Neural cell (in vitro differentiated cells): Measurements from ENCODE around the gene MIAT. TPM values are rescaled to one million over a fixed set of nuclear protein-coding genes. Genes with fewer than 3 reads are reported as not detected.

Experiments
- H2AFZ ChIP-seq: fragments of 200-600, 300-800 bp; sonication (generic), shearing (Covaris generic); 2 replicates; pipeline ENCODE4 v1.6.0; 2014; ENCODE audit warnings: low read depth, mild to moderate bottlenecking, antibody characterized with exemption, low read length, moderate library complexity
- H3F3A ChIP-seq: fragments of 200-600 bp; shearing (Covaris generic); 2 replicates; pipeline ENCODE4 v1.6.1; 2016; ENCODE audit warnings: mild to moderate bottlenecking, moderate library complexity, mixed read lengths, antibody characterized with exemption, low read length; ENCODE audit not compliant: insufficient read depth, poor library complexity, severe bottlenecking
- H3K27ac ChIP-seq: fragments of 200-600, 300-800 bp; sonication (generic), shearing (Covaris generic); 2 replicates; pipeline ENCODE4 v1.5.1; 2014; ENCODE audit warnings: mild to moderate bottlenecking, low read length, moderate library complexity
- H3K27me3 ChIP-seq: fragments of 300-800, 200-600 bp; sonication (generic), shearing (Covaris generic); 2 replicates; pipeline ENCODE4 v1.6.0; 2014; ENCODE audit warnings: mild to moderate bottlenecking, low read depth, low read length, moderate library complexity; ENCODE audit not compliant: insufficient read depth
- H3K36me3 ChIP-seq: fragments of 300-800, 200-600 bp; sonication (generic), shearing (Covaris generic); 2 replicates; pipeline ENCODE4 v1.5.1; 2014; ENCODE audit warnings: mild to moderate bottlenecking, antibody characterized with exemption, low read length, moderate library complexity; ENCODE audit not compliant: insufficient read depth
- H3K4me2 ChIP-seq: fragments of 300-800, 200-600 bp; sonication (generic), shearing (Covaris generic); 2 replicates; pipeline ENCODE4 v1.6.0; 2014; ENCODE audit warnings: mild to moderate bottlenecking, low read length
- H3K4me3 ChIP-seq: fragments of 300-800, 200-600 bp; sonication (generic), shearing (Covaris generic); 2 replicates; pipeline ENCODE4 v1.5.1; 2014; ENCODE audit warnings: mild to moderate bottlenecking, low read length, moderate library complexity
- H3K79me2 ChIP-seq: fragments of 200-600 bp; shearing (Covaris generic); replicated peaks from 2 replicates; pipeline ENCODE4 v1.6.0; 2014; ENCODE audit warnings: mild to moderate bottlenecking, low read length, moderate library complexity; ENCODE audit not compliant: insufficient read depth
- H3K9ac ChIP-seq: fragments of 300-800, 200-600 bp; sonication (generic), shearing (Covaris generic); 2 replicates; pipeline ENCODE4 v1.6.1; 2016; ENCODE audit warnings: mild to moderate bottlenecking, low read length, mixed read lengths
- H3K9me2 ChIP-seq: fragments of 200-600 bp; shearing (Covaris generic); 2 replicates; pipeline ENCODE4 v1.6.1; 2016; ENCODE audit warnings: mild to moderate bottlenecking, low read length, mixed read lengths; ENCODE audit not compliant: insufficient read depth
- H3K9me3 ChIP-seq: fragments of 200-600, 300-800 bp; sonication (generic), shearing (Covaris generic); 2 replicates; pipeline ENCODE4 v1.6.1; 2016; ENCODE audit warnings: mild to moderate bottlenecking, mixed run types, low read length, moderate library complexity, mixed read lengths
- H4K20me1 ChIP-seq: fragments of 200-600 bp; shearing (Covaris generic); 2 replicates; pipeline ENCODE4 v1.6.1; 2016; ENCODE audit warnings: mild to moderate bottlenecking, mixed run types; ENCODE audit not compliant: insufficient read depth
- CTCF ChIP-seq: fragments of 450-650 bp; IDR thresholded peaks from 2 replicates; pipeline ENCODE4 v1.5.1; 2014; ENCODE audit warnings: antibody characterized with exemption, mild to moderate bottlenecking, moderate library complexity; ENCODE audit not compliant: poor library complexity, severe bottlenecking
- EP300 ChIP-seq: fragments of 450-650 bp; conservative IDR thresholded peaks from 2 replicates; pipeline ENCODE4 v1.6.1; 2014; ENCODE audit warnings: antibody characterized with exemption, mild to moderate bottlenecking, moderate library complexity; ENCODE audit not compliant: poor library complexity, severe bottlenecking
- EZH2 ChIP-seq: fragments of 200-600, 300-800 bp; shearing (Covaris generic), sonication (generic); IDR thresholded peaks from 2 replicates; pipeline ENCODE4 v1.6.1; 2014; ENCODE audit warnings: antibody characterized with exemption, low read length, borderline replicate concordance, mild to moderate bottlenecking; ENCODE audit not compliant: insufficient read depth, poor library complexity, severe bottlenecking
- MXI1 ChIP-seq: fragments of 450-650 bp; conservative IDR thresholded peaks from 2 replicates; pipeline ENCODE4 v1.6.1; 2014; ENCODE audit warnings: antibody characterized with exemption, mild to moderate bottlenecking; ENCODE audit not compliant: poor library complexity, severe bottlenecking
- POLR2AphosphoS5 ChIP-seq: IDR thresholded peaks from 2 replicates; pipeline ENCODE4 v1.6.1; 2012
- RAD21 ChIP-seq: fragments of 450-650 bp; conservative IDR thresholded peaks from 2 replicates; pipeline ENCODE4 v1.6.1; 2014; ENCODE audit warnings: antibody characterized with exemption, mild to moderate bottlenecking, moderate library complexity
- REST ChIP-seq: IDR thresholded peaks from 2 replicates; pipeline ENCODE4 v1.6.1; 2012; ENCODE audit warnings: borderline replicate concordance
- SMC3 ChIP-seq: fragments of 450-650 bp; conservative IDR thresholded peaks from 2 replicates; pipeline ENCODE4 v1.6.1; 2014; ENCODE audit warnings: antibody characterized with exemption, mild to moderate bottlenecking, moderate library complexity; ENCODE audit not compliant: poor library complexity
- TAF1 ChIP-seq: IDR thresholded peaks from 2 replicates; pipeline ENCODE4 v1.6.1; 2012; ENCODE audit warnings: low read depth
- polyA plus RNA-seq: library from polyadenylated mRNA; depleted of rRNA; stranded (reverse); fragments of >200 nt; gene quantifications from 2 replicates; pipeline ENCODE4 v1.2.3, GENCODE V29; 2014

Gene MIAT
- polyA plus RNA-seq, 1 donor from 2014 or later: 529 TPM

GRCh38 chr22:26697151-26697550 is 39.8 kb downstream of the MIAT start:
- peaks cover 8% of the 10 kb centered on the region for H3K9me3 ChIP-seq
- no peaks in the 10 kb centered on the region for H3K36me3 ChIP-seq
- H3K9me2 ChIP-seq: no peaks in the 10 kb centered on the region
- H3K4me2 ChIP-seq: no peak overlapping the region
- no peak overlapping the region for H3K27ac ChIP-seq
- H3F3A ChIP-seq: no peaks in the 10 kb centered on the region
- no peaks in the 10 kb centered on the region for H4K20me1 ChIP-seq
- H2AFZ ChIP-seq: no peak overlapping the region
- no peak for TF ChIP-seq RAD21
- no peak for TF ChIP-seq CTCF
- no peak for TF ChIP-seq EP300
- no peak for TF ChIP-seq TAF1
- no peak for TF ChIP-seq EZH2
- TF ChIP-seq REST: no peak
- no peak for TF ChIP-seq POLR2AphosphoS5
- TF ChIP-seq MXI1: no peak
- no peak for TF ChIP-seq SMC3
- H3K27me3 ChIP-seq: no peaks in the 10 kb centered on the region
- no peak overlapping the region for H3K4me3 ChIP-seq
- no peak overlapping the region for H3K9ac ChIP-seq
- H3K79me2 ChIP-seq: no peaks in the 10 kb centered on the region

- TF ChIP-seq EP300: no peak
- no peak for TF ChIP-seq MXI1
- no peak for TF ChIP-seq CTCF
- no peak for TF ChIP-seq RAD21
- no peak for TF ChIP-seq TAF1
- TF ChIP-seq POLR2AphosphoS5: no peak
- TF ChIP-seq EZH2: no peak
- no peaks in the 10 kb centered on the region for H3F3A ChIP-seq
- no peaks in the 10 kb centered on the region for H3K9me2 ChIP-seq
- no peak overlapping the region for H3K9ac ChIP-seq
- no peaks in the 10 kb centered on the region for H4K20me1 ChIP-seq
- H3K4me3 ChIP-seq: no peak overlapping the region
- H3K9me3 ChIP-seq: peaks cover 8% of the 10 kb centered on the region
- no peaks in the 10 kb centered on the region for H3K27me3 ChIP-seq
- H2AFZ ChIP-seq: no peak overlapping the region
- H3K27ac ChIP-seq: no peak overlapping the region
- no peaks in the 10 kb centered on the region for H3K79me2 ChIP-seq
- H3K4me2 ChIP-seq: no peak overlapping the region
- no peaks in the 10 kb centered on the region for H3K36me3 ChIP-seq
These were observed 43.1 kb downstream of the MIAT start for GRCh38 chr22:26700462-26700861.
